SU-DHL-6 (cell line): Measurements from ENCODE around the gene ASB11.

ENCODE experiments used
- EZH2phosphoT487 ChIP-seq: fragments of 200-600 bp; sonication (generic), shearing (Covaris generic); conservative IDR thresholded peaks from 2 replicates; pipeline ENCODE4 v1.6.1; 2018; ENCODE audit warnings: mild to moderate bottlenecking, antibody characterized with exemption, low read length, moderate library complexity, mixed read lengths
- TF ChIP-seq, protein P1 (sequence below): fragments of 200-600 bp; sonication (generic); IDR thresholded peaks from one replicate; pipeline ENCODE4 v1.5.1; 2017; ENCODE audit warnings: antibody characterized with exemption, mild to moderate bottlenecking, low read length, moderate library complexity; ENCODE audit not compliant: insufficient read depth, poor library complexity, severe bottlenecking

- TF ChIP-seq EZH2phosphoT487 = no peak
- TF ChIP-seq, protein P1, sequence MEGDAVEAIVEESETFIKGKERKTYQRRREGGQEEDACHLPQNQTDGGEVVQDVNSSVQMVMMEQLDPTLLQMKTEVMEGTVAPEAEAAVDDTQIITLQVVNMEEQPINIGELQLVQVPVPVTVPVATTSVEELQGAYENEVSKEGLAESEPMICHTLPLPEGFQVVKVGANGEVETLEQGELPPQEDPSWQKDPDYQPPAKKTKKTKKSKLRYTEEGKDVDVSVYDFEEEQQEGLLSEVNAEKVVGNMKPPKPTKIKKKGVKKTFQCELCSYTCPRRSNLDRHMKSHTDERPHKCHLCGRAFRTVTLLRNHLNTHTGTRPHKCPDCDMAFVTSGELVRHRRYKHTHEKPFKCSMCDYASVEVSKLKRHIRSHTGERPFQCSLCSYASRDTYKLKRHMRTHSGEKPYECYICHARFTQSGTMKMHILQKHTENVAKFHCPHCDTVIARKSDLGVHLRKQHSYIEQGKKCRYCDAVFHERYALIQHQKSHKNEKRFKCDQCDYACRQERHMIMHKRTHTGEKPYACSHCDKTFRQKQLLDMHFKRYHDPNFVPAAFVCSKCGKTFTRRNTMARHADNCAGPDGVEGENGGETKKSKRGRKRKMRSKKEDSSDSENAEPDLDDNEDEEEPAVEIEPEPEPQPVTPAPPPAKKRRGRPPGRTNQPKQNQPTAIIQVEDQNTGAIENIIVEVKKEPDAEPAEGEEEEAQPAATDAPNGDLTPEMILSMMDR = no peak
These were observed 27.6 kb upstream of the ASB11 start for GRCh38 chrX:15343075-15343476.
